Dermis lymphatic vessel endothelial cell (primary cell): Measurements from ENCODE around the gene DNAI1. TPM values are rescaled to one million over a fixed set of nuclear protein-coding genes. Genes with fewer than 3 reads are reported as not detected.

Experiments
- total RNA-seq: library from RNA; depleted of rRNA; stranded (reverse); fragments of >200 nt; gene quantifications from 2 replicates; pipeline ENCODE4 v1.2.1, GENCODE V29; 2014

DNAI1 gene
- total RNA-seq: 0.11 TPM in 1 of 2 replicates, not detected in the other

DNA sequence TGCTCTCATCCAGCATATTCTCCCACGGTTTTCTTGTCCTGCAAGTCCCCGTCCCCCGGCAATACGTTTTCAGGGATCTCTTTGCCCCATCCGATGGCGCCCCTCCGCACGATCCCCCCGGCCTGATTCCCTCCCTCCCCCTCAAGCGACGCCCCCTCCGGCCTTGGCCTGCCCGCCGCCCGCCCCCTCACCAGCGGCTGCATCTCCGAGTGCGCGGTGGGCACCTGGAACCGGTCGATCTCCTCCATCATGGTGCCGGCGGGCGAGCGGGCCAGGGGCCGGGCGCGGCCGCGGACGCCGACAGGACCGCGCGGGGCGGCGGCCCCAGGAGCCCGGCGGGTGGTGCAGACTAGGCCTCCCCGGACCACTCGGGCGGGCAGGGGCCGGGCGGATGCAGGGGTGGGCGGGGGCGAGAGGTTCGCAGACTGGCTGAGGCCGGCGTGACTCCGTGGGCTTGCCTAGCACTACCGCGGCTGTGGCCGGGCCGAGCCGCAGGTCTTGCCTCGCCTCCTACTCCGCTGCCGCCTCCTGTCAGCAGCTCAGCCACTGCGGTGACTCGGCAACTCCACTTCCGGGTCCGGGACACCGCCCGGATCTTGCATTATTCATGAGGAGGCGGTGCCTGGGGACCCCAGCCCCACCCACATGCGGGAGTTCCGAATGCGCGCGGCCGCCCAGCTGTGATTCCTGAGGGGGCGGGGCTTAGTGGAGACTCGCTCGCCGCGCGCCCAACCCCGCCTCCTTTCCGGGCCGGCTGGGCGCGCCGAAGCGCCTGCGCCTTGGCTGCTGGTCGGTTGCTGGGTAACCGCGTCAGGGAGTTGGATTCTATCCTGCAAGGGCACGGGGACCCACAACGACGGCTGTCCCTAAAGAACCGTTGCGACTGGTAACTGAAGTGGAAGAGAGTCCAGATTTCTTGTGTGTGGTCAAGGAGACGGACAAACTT, at the start of gene DNAI1, which contains the start of gene FAM219A:
Gene DNAI1 (plus strand): TSS at position 793 of the 946 bp plus-strand sequence. CDS start 201 bp downstream, outside the sequence.
Gene FAM219A (minus strand): TSS at position 558 of the 946 bp plus-strand sequence. CDS start 307 bp downstream, at position 251.

GRCh38 chr9:34522971-34523797, 64.6 kb downstream of the DNAI1 start, which contains the start of gene ENHO:
ENHO (minus strand) TSS chr9:34522990; CDS start chr9:34521695, 1,295 bp downstream.

Other genes with a start within 250 kb of the DNAI1 start
- gene KIF24, start 129.5 kb upstream of the DNAI1 start, total RNA-seq: 0.86 and 0.87 TPM in 2 replicates
- 23.3 and 32.6 TPM in 2 replicates for gene NUDT2, start 129.2 kb upstream of the DNAI1 start, total RNA-seq
- gene MYORG, start 81.9 kb upstream of the DNAI1 start, total RNA-seq: 0.86 and 1.2 TPM in 2 replicates
- 3.1 and 3.9 TPM in 2 replicates for gene FAM219A, start 235 bp upstream of the DNAI1 start, total RNA-seq
- not detected in 2 replicates for gene ENHO, start 64.2 kb downstream of the DNAI1 start, total RNA-seq
- gene CNTFR, start 130.9 kb downstream of the DNAI1 start, total RNA-seq: not detected in 2 replicates
- gene RPP25L, start 153.3 kb downstream of the DNAI1 start, total RNA-seq: 16.1 and 18.5 TPM in 2 replicates
- gene DCTN3, start 161.7 kb downstream of the DNAI1 start, total RNA-seq: 78.3 and 80.4 TPM in 2 replicates
- gene ARID3C, start 170.3 kb downstream of the DNAI1 start, total RNA-seq: under 0.01 and 0.09 TPM in 2 replicates
- 23.5 and 26.0 TPM in 2 replicates for gene SIGMAR1, start 179.0 kb downstream of the DNAI1 start, total RNA-seq
- gene GALT, start 187.9 kb downstream of the DNAI1 start, total RNA-seq: 29.8 TPM in 2 replicates
- 3.1 and 4.6 TPM in 2 replicates for gene IL11RA, start 193.4 kb downstream of the DNAI1 start, total RNA-seq
- not detected in 2 replicates for gene CCL27, start 203.9 kb downstream of the DNAI1 start, total RNA-seq
- not detected in 2 replicates for gene CCL19, start 232.5 kb downstream of the DNAI1 start, total RNA-seq